Right lung (tissue), 5 donors: ENCODE measurements around the gene TBC1D32. TPM values are rescaled to one million over a fixed set of nuclear protein-coding genes. Genes with fewer than 3 reads are reported as not detected.
"Not testable (repeated sequence)": the region's sequence is repeated elsewhere in the genome, so short reads cannot be mapped to it uniquely, and the experiment has no call there.

Source experiments
- DNase-seq, 2 donors: peaks; one replicate each; pipeline ENCODE4 v3.0.0-alpha.2; 2013
- polyA plus RNA-seq, 5 donors: library from polyadenylated mRNA; unstranded; fragments of 120-200 nt; gene quantifications; one replicate each; pipeline versions ENCODE4 v1.2.1 to v1.2.3, GENCODE V29; 2013; ENCODE audit warnings: inconsistent platforms in 1 of 5, low replicate concordance in 1 of 5; ENCODE audit not compliant: insufficient read length in 5 of 5, insufficient read depth in 1 of 5

The TBC1D32 gene
- polyA plus RNA-seq, 5 donors = 11.9 to 23.3 (median 17.1) TPM

GRCh38 chr6:121223212-121223611, 111.1 kb downstream of the TBC1D32 start:
- no peak for DNase-seq

- DNase-seq = no peak
Observed at GRCh38 chr6:121222656-121223055, 111.6 kb downstream of the TBC1D32 start.

- DNase-seq = no peak
Observed at GRCh38 chr6:121216928-121217327, 117.4 kb downstream of the TBC1D32 start.

- DNase-seq = not testable (repeated sequence)
Observed at GRCh38 chr6:121213341-121213740, 120.9 kb downstream of the TBC1D32 start.

GRCh38 chr6:121210943-121211342, 123.3 kb downstream of the TBC1D32 start:
- no peak for DNase-seq

GRCh38 chr6:121205569-121205968, 128.7 kb downstream of the TBC1D32 start:
- DNase-seq = no peak

GRCh38 chr6:121201105-121201504, 133.2 kb downstream of the TBC1D32 start:
- no peak for DNase-seq

- not testable (repeated sequence) for DNase-seq
Observed at GRCh38 chr6:121196042-121196441, 138.2 kb downstream of the TBC1D32 start.

GRCh38 chr6:121190122-121190521, 144.2 kb downstream of the TBC1D32 start:
- no peak for DNase-seq

GRCh38 chr6:121188356-121188755, 145.9 kb downstream of the TBC1D32 start:
- DNase-seq = no peak

GRCh38 chr6:121187833-121188200, 146.5 kb downstream of the TBC1D32 start:
- DNase-seq = peak in 1 of 2 donors; percentile 4

GRCh38 chr6:121187200-121187832, 147.0 kb downstream of the TBC1D32 start:
- no peak for DNase-seq

- DNase-seq = no peak
Observed at GRCh38 chr6:121183742-121184141, 150.5 kb downstream of the TBC1D32 start.

GRCh38 chr6:121175827-121176226, 158.5 kb downstream of the TBC1D32 start:
- DNase-seq = no peak

GRCh38 chr6:121172451-121172850, 161.8 kb downstream of the TBC1D32 start:
- not testable (repeated sequence) for DNase-seq

GRCh38 chr6:121171879-121172278, 162.4 kb downstream of the TBC1D32 start:
- no peak for DNase-seq

GRCh38 chr6:121161886-121162285, 172.4 kb downstream of the TBC1D32 start:
- peak in 1 of 2 donors; percentile 2 for DNase-seq

- no peak for DNase-seq
Observed at GRCh38 chr6:121160276-121160675, 174.0 kb downstream of the TBC1D32 start.

- no peak for DNase-seq
Observed at GRCh38 chr6:121158891-121159290, 175.4 kb downstream of the TBC1D32 start.

- no peak for DNase-seq
Observed at GRCh38 chr6:121158438-121158837, 175.8 kb downstream of the TBC1D32 start.

- DNase-seq = no peak
Observed at GRCh38 chr6:121157906-121158305, 176.4 kb downstream of the TBC1D32 start.

GRCh38 chr6:121143476-121143875, 190.8 kb downstream of the TBC1D32 start:
- no peak for DNase-seq

- no peak for DNase-seq
Observed at GRCh38 chr6:121142093-121142492, 192.2 kb downstream of the TBC1D32 start.

- no peak for DNase-seq
Observed at GRCh38 chr6:121135425-121135824, 198.9 kb downstream of the TBC1D32 start.
